Measurements from ENCODE around the gene LAMA2.
A peak's percentile ranks its signal among the peaks of the same experiment; 100 is the strongest.

Gene LAMA2

DNA sequence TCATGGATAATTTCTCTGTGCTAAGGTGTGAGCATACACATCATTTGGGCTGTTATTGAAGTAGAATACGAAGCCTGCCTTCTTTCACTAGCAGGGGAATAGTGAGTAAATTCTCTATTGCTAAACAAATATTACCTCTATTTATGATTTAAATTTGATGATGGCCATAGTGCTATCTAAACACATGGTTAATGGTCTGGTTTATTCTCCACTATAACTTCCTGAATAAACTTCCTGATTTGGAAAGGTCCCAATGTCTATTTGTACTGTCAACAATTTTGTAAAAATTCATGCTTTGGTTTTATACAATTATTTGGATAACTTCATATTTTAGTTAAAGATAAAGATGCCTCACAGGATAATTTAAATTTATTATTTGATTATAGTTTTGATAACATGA, 426.2 kb downstream of the LAMA2 start:
- no peak for DNase-seq (ENCODE audit: low spot score)

GRCh38 chr6:129312880-129313279, 429.9 kb downstream of the LAMA2 start:
- no peak for DNase-seq (ENCODE audit: low spot score)

DNA sequence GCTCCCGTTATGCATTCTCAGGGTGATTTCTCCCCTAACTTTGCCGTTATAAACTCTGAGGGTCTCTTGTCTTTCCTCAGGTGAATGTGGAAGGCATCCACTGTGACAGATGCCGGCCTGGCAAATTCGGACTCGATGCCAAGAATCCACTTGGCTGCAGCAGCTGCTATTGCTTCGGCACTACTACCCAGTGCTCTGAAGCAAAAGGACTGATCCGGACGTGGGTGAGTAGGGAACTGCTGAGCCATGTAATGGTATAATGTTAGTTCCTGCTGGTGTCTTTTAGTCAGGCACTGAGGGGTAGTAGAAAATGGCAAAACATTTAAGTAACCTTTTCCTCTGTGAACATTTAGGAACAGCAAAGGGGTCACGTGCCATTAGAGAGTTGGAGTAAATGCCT, 431.6 kb downstream of the LAMA2 start:
- DNase-seq (ENCODE audit: low spot score), result no peak

GRCh38 chr6:129317931-129318820, 435.2 kb downstream of the LAMA2 start:
- DNase-seq (ENCODE audit: low spot score), result no peak

DNA sequence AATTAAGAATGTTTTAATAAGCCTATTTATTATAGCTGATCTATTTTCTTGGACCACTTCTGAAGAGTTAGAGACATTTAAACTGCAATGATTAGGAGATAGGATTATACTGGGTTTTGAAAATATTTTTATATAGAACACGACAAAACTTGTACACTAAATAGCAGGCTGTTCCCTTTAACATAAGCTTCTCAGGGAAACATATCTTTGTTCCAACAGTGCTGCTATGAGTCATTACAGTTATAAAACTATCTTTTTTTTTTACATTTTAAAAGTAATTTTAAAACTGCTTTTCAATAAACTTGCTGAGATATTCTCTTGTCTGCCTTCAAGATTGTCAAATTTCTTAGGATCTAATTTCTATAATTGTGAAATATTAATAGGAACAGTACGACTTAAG, 438.0 kb downstream of the LAMA2 start:
- DNase-seq (ENCODE audit: low spot score), result no peak

DNA sequence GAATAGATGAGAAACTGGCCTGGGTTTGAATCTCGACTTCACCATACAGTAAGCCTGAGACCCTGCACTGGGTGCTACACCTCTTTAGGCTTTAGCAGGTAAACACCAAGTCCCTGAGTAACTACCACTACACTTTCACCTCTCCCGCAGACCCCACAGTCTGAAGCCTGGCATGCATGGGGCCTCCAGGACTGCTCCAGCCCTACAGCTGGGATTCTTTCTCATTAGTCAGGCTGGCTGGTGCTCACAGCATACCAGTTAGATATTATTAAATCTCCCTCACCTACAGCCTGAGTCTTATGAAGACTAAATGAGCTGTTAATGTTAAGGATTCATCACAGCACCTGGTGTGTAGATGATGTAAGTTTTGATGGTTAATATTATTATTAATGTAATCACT, 438.4 kb downstream of the LAMA2 start:
- DNase-seq (ENCODE audit: low spot score), result no peak

GRCh38 chr6:129324345-129324744, 441.4 kb downstream of the LAMA2 start:
- DNase-seq (ENCODE audit: low spot score), result no peak

DNA sequence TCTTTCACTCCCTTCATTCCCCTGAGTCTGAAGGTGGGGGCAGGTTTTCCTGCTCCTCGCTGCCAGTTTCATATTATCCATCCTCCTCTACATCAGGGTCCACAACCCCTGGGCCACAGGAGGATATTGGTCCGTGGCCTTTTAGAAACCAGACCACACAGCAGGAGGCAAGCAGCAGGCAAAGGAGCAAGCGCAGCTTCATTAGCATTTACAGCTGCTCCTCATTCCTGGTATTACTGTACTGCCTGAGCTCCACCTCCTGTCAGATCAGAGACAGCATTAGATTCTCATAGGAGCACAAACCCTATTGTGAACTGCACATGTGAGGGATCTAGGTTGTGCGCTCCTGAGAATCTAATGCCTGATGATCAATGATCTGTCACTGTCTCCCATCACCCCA, 446.7 kb downstream of the LAMA2 start:
- DNase-seq (ENCODE audit: low spot score), result no peak

DNA sequence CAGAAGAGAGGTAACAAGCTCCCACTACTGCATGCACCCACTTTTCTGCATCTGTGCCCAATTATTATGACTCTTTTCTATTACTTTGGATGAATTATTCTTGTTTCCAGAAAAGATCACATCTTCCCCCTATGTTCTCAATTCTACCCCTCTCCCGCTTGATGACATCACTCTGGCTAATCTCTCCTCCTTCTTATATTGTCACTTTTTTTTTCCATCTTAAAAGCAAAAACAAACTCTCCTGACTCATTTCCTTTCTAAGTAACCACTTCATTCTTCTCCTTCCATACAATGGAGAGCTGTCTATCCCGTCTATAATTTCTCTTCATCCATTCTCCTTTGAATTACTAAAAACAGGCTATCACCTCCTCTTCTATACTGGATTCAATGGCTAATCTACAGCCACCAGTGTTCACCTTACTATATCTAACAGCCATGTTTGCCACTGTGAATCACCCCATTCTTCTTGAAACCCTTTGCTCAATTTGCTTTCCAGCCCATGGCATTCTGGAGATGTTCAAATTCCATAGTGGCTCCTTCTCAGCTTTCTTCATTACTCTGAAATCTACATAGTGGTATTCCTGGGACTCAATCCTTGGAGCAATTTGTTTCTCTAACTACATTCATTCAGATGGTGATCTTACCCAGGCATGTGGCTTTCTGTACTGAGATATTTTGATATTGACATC, 448.7 kb downstream of the LAMA2 start:
- peak; percentile 9 for DNase-seq (ENCODE audit: low spot score)

DNA sequence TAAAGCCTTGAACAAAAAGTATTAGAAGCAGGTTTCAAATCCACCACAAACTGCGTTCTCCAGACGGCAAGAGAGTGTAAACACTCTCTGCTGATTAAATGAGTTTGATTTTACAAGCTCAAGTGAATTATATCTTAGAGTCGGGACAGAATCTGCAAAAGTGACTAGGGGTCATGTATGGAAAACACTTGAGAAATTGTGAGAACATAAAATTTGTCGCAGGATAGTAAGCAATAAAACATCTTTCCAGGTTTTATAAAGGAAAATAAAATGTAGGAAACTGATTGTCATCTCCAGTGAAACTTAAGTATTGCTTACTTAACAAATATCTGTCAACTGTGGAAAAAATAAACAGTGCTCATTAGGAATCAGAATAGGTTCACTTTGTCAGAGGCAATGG, 452.9 kb downstream of the LAMA2 start:
- DNase-seq (ENCODE audit: low spot score), result no peak

GRCh38 chr6:129338683-129339082, 455.7 kb downstream of the LAMA2 start:
- no peak for DNase-seq (ENCODE audit: low spot score)

DNA sequence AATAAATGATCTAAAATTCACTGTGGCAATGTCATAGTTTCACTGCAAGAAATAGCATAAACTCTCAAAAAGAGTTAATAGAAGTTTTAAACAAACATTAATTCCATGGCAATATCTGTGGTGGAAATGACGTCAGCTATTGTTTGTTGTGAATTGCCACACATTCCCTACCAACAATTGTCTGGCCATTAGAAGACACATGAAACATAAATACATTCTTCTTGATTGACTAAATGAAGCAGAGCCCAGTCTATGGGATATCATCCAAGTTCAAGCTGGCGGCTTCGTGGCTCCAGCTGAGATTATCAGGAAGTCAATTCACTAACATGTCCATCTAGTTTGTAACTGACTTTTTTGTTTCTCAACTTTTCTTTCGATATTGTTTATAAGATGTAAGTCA, 458.0 kb downstream of the LAMA2 start:
- peak; percentile 1 for DNase-seq (ENCODE audit: low spot score)

DNA sequence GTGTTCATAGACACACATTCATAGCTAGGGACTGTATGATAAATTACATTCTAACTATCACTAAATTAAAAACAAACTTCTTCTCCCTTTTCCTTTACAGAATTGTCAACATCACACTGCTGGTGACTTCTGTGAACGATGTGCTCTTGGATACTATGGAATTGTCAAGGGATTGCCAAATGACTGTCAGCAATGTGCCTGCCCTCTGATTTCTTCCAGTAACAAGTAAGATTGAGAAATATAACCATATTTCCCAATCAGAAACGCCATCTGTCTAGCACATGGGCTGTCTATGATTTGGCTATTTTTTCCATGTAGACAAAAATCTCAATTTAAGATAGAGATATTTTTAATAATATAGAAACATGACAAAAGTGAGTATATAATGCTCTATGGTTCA, 459.3 kb downstream of the LAMA2 start:
- no peak for DNase-seq (ENCODE audit: low spot score)

DNA sequence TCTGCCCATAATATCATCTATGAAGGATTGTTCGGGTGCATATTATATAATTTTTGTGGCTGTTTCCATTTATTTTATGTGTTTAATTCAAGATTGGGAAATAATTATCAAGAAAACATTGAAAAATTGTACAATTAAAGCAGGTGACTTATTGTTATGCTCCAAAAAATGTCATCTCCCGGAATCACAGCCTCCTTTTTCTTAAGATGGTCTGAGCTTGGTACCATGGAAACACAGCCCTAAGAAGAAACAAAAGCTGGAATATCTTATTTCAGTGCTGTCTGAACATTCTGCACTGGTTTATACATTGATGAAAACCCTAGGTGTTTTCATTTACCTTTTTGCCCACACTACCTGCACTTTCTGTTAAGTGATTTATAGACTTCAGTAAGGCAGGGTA, 459.9 kb downstream of the LAMA2 start:
- DNase-seq (ENCODE audit: low spot score), result no peak

DNA sequence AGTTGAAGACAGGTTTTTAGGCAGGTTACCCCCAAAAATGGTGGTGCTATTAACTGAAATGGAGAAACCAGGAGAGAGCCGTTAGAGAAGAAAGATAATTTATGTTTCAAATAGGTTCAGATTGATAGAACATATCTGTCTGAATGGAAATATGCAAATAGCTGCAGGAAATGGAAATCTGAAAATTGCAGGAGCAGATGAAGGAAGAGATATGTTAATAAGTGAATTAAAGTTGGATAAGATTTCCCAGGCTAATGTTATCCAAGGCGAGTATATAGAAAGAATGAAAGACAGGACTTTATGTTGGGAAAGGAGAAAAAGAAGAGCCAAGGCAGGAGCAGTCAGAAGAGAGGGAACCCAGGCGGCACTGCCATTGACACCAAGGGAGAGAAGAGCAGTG, 461.4 kb downstream of the LAMA2 start:
- no peak for DNase-seq (ENCODE audit: low spot score)

DNA sequence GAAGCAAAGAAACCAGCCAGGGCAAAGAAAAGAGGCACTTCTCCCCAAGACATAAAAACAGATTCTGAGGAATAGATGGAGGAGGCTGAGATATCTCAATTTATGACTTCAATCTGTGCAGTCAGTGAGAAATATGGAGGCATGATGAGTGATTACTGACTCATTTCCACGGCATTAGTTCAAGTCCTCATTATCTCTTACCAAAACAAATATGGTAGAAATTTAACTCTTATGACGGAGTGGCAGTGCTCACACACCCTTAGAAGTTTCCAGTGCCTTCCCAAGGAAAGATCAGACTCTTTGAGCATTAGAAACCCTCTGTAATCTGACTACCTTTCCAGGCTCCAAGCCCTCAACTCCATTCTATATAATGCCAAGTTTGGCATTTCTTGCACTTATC, 463.0 kb downstream of the LAMA2 start:
- DNase-seq (ENCODE audit: low spot score), result peak; percentile 45

DNA sequence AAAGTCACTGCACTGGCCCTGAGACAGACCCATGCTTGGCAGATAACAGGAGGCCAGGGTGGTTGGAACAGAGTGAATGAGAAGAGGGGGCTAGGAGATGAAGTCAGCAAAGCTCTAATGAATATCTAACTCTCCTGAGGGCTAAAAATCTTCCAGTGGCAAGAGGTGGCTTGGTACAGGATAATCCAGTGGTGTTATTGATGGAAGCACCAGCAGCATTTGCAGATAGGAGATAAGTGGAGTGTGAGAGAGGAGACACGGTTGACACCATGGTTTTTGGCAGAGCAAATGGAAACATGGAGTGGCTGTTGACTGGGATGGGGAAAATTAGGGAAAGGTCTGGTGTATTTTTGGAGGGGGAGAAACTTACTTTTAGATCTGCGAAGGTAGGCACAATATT, 464.0 kb downstream of the LAMA2 start:
- no peak for DNase-seq (ENCODE audit: low spot score)

GRCh38 chr6:129350278-129350677, 467.3 kb downstream of the LAMA2 start:
- DNase-seq (ENCODE audit: low spot score), result no peak

- no peak for DNase-seq (ENCODE audit: low spot score)
Measured at GRCh38 chr6:129351807-129352206, 468.9 kb downstream of the LAMA2 start.

- DNase-seq (ENCODE audit: low spot score), result no peak
Measured at GRCh38 chr6:129353067-129353466, 470.1 kb downstream of the LAMA2 start.

DNA sequence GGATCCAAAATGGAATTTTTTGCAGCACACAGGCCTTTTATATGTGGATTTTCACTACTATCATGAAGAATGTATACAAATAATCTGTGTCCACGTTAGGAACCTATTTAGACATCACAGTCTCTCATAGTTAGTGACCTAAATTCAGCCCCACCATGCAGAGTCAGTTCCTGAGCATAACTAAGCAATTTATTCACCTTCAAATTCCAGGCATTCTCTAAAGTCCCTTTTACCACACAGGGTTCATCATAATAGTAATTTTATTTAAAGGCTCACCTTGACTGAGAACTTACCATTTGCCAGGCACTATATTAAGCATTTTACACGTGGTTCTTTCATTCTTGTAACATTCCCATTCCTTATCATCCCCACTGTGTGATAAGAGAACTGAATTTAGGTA, 473.2 kb downstream of the LAMA2 start:
- no peak for DNase-seq (ENCODE audit: low spot score)

- DNase-seq (ENCODE audit: low spot score), result no peak
Measured at GRCh38 chr6:129359811-129360681, 477.1 kb downstream of the LAMA2 start.

GRCh38 chr6:129360682-129360955, 477.7 kb downstream of the LAMA2 start:
- no peak for DNase-seq (ENCODE audit: low spot score)

Measured in RKO (cell line).